GM12865 (cell line): ENCODE data around the gene LRRC53.

Experiments
- DNase-seq: peaks from one replicate; pipeline ENCODE4 v3.0.0; 2010; ENCODE audit warnings: low read depth
- H3K4me3 ChIP-seq: 2 replicates; pipeline ENCODE4 v1.5.1; 2011; ENCODE audit warnings: mild to moderate bottlenecking, low read depth, low read length, control low read depth
- CTCF ChIP-seq: IDR thresholded peaks from 2 replicates; pipeline ENCODE4 v1.5.1; 2011; ENCODE audit warnings: low read length, control low read depth, low read depth, inconsistent platforms; ENCODE audit not compliant: insufficient read depth; ENCODE audit errors: missing control alignments

LRRC53 gene

GRCh38 chr1:74436078-74436477 lies 76.3 kb downstream of the LRRC53 start:
- TF ChIP-seq CTCF: no peak

GRCh38 chr1:74434321-74434720 lies 78.1 kb downstream of the LRRC53 start:
- TF ChIP-seq CTCF: no peak
- no peak overlapping the region for H3K4me3 ChIP-seq
- no peak for DNase-seq

More at GRCh38 chr1:74436078-74436477, 76.3 kb downstream of the LRRC53 start:
- DNase-seq: no peak
- no peak overlapping the region for H3K4me3 ChIP-seq

GRCh38 chr1:74432325-74432724 lies 80.1 kb downstream of the LRRC53 start:
- no peak for DNase-seq
- H3K4me3 ChIP-seq: no peak overlapping the region
- TF ChIP-seq CTCF: no peak

- TF ChIP-seq CTCF: no peak
- no peak for DNase-seq
- H3K4me3 ChIP-seq: no peak overlapping the region
These were observed 80.9 kb downstream of the LRRC53 start for GRCh38 chr1:74431531-74431930.

GRCh38 chr1:74430342-74430934 lies 82.0 kb downstream of the LRRC53 start:
- no peak for TF ChIP-seq CTCF
- no peak for DNase-seq
- H3K4me3 ChIP-seq: no peak overlapping the region

- no peak for TF ChIP-seq CTCF
- DNase-seq: no peak
- no peak overlapping the region for H3K4me3 ChIP-seq
These were observed 82.8 kb downstream of the LRRC53 start for GRCh38 chr1:74429580-74429979.

- no peak for DNase-seq
- TF ChIP-seq CTCF: no peak
- no peak overlapping the region for H3K4me3 ChIP-seq
These were observed 84.7 kb downstream of the LRRC53 start for GRCh38 chr1:74427681-74428080.
